H1 (cell line): ENCODE data around the gene LMTK2. TPM values are rescaled to one million over a fixed set of nuclear protein-coding genes. Genes with fewer than 3 reads are reported as not detected.

Experiments used
- CTCF ChIA-PET: fragments of 300-600 bp; sonication (Branson Sonifier 250); formaldehyde crosslinking; loops from one replicate; lab custom pipeline; 2021; ENCODE audit not compliant: partially characterized antibody; lab: Charles Lee
- POLR2A ChIA-PET: fragments of 300-600 bp; sonication (Branson Sonifier 250); formaldehyde crosslinking; loops from one replicate; lab custom pipeline; 2021; ENCODE audit warnings: inconsistent platforms; ENCODE audit not compliant: partially characterized antibody; lab: Charles Lee
- DNase-seq, 2 experiments: peaks; one replicate each; pipeline versions ENCODE4 v3.0.0 to v3.0.0-alpha.2; 2010 to 2022; ENCODE audit warnings: low spot score in 2 of 2, low read depth in 1 of 2, mixed read lengths in 1 of 2
- FAIRE-seq: peaks from 2 replicates; lab custom pipeline; 2011; peaks lifted over from hg19 to GRCh38; lab: Jason Lieb, UNC
- H2AFZ ChIP-seq: 2 replicates; pipeline ENCODE4 v1.8.1; 2012; ENCODE audit warnings: low read length, inconsistent platforms
- H2AK5ac ChIP-seq: 2 replicates; pipeline ENCODE4 v1.6.1; 2013; ENCODE audit warnings: low read depth, low read length
- H2BK120ac ChIP-seq: replicated peaks from 2 replicates; pipeline ENCODE3; 2013; ENCODE audit warnings: low read depth, low read length, inconsistent platforms
- H2BK12ac ChIP-seq: 2 replicates; pipeline ENCODE4 v1.6.1; 2013; ENCODE audit warnings: low read depth, low read length
- H2BK15ac ChIP-seq: 2 replicates; pipeline ENCODE4 v1.6.1; 2013; ENCODE audit warnings: low read length
- H2BK20ac ChIP-seq: 2 replicates; pipeline ENCODE4 v1.6.1; 2013; ENCODE audit warnings: low read length
- H2BK5ac ChIP-seq: 2 replicates; pipeline ENCODE4 v1.6.1; 2013; ENCODE audit warnings: low read depth, low read length
- H3K14ac ChIP-seq: 2 replicates; pipeline ENCODE4 v1.6.1; 2013; ENCODE audit warnings: inconsistent platforms; ENCODE audit not compliant: insufficient read length
- H3K18ac ChIP-seq: 2 replicates; pipeline ENCODE4 v1.6.1; 2013; ENCODE audit warnings: low read length; ENCODE audit errors: extremely low read depth
- H3K23ac ChIP-seq: 2 replicates; pipeline ENCODE4 v1.6.1; 2013; ENCODE audit warnings: inconsistent platforms; ENCODE audit not compliant: insufficient read length
- H3K23me2 ChIP-seq: 2 replicates; pipeline ENCODE4 v1.6.1; 2013; ENCODE audit warnings: low read depth, low read length
- H3K27ac ChIP-seq: 2 replicates; pipeline ENCODE4 v1.6.1; 2011; ENCODE audit warnings: low read depth, low read length, inconsistent platforms
- H3K27me3 ChIP-seq, 4 experiments: replicated peaks in 1 of 4; 1 replicate in 1 of 4; 2 replicates in 3 of 4; pipeline versions ENCODE4 v1.6.1 to v1.8.1; 2011 to 2013; ENCODE audit warnings: low read length in 3 of 4, mild to moderate bottlenecking in 3 of 4, inconsistent platforms in 2 of 4, mixed read lengths in 2 of 4, moderate library complexity in 1 of 4; ENCODE audit not compliant: control insufficient read depth in 3 of 4, insufficient read depth in 3 of 4; ENCODE audit errors: extremely low read depth in 1 of 4
- H3K36me3 ChIP-seq, 4 experiments: 2 replicates each; pipeline versions ENCODE4 v1.6.1 to v1.8.1; 2011 to 2013; ENCODE audit warnings: mild to moderate bottlenecking in 4 of 4, low read length in 3 of 4, moderate library complexity in 2 of 4, control low read depth in 1 of 4, inconsistent platforms in 1 of 4; ENCODE audit not compliant: insufficient read depth in 4 of 4, control insufficient read depth in 2 of 4
- H3K4ac ChIP-seq: replicated peaks from 2 replicates; pipeline ENCODE3; 2013; ENCODE audit warnings: low read length, low read depth, mixed read lengths, inconsistent platforms; ENCODE audit not compliant: insufficient read length
- H3K4me1 ChIP-seq, 4 experiments: replicated peaks in 1 of 4; 1 replicate in 1 of 4; 2 replicates in 3 of 4; pipeline versions ENCODE4 v1.6.1 to v1.8.1; 2011 to 2013; ENCODE audit warnings: low read length in 3 of 4, inconsistent platforms in 2 of 4, mixed read lengths in 1 of 4; ENCODE audit not compliant: insufficient read depth in 4 of 4, control insufficient read depth in 3 of 4
- H3K4me2 ChIP-seq, 2 experiments: 2 replicates each; pipeline versions ENCODE4 v1.6.1 to v1.8.1; 2011 to 2013; ENCODE audit warnings: low read depth in 2 of 2, low read length in 2 of 2, control low read depth in 1 of 2, inconsistent platforms in 1 of 2, mild to moderate bottlenecking in 1 of 2; ENCODE audit not compliant: insufficient read depth in 1 of 2
- H3K4me3 ChIP-seq, 4 experiments: fragments of 200-600, 300-600 bp in 1 of 4; sonication (generic), shearing (Covaris generic), sonication (Bioruptor Twin) in 1 of 4; 2 replicates each; pipeline versions ENCODE4 v1.5.1 to v1.8.1; 2011 to 2016; ENCODE audit warnings: low read length in 4 of 4, low read depth in 3 of 4, control low read depth in 2 of 4, inconsistent platforms in 2 of 4, mild to moderate bottlenecking in 2 of 4, mixed read lengths in 1 of 4, moderate library complexity in 1 of 4; ENCODE audit not compliant: insufficient read depth in 2 of 4; ENCODE audit errors: extremely low read depth in 1 of 4
- H3K56ac ChIP-seq: replicated peaks from 2 replicates; pipeline ENCODE3; 2013; ENCODE audit warnings: low read depth, mild to moderate bottlenecking, mixed read lengths, low read length, inconsistent platforms; ENCODE audit not compliant: insufficient read length
- H3K79me1 ChIP-seq: 2 replicates; pipeline ENCODE4 v1.6.1; 2013; ENCODE audit warnings: low read depth, low read length, control low read depth
- H3K79me2 ChIP-seq, 2 experiments: 2 replicates each; pipeline versions ENCODE4 v1.6.1 to v1.8.1; 2012 to 2013; ENCODE audit warnings: low read length in 2 of 2, mild to moderate bottlenecking in 2 of 2, inconsistent platforms in 1 of 2; ENCODE audit not compliant: insufficient read depth in 2 of 2, control insufficient read depth in 1 of 2
- H3K9ac ChIP-seq, 4 experiments: replicated peaks in 1 of 4; 1 replicate in 1 of 4; 2 replicates in 3 of 4; pipeline versions ENCODE4 v1.6.1 to v1.8.1; 2011 to 2013; ENCODE audit warnings: low read depth in 3 of 4, low read length in 3 of 4, control low read depth in 2 of 4, mild to moderate bottlenecking in 2 of 4, moderate library complexity in 2 of 4, inconsistent platforms in 1 of 4; ENCODE audit errors: extremely low read depth in 1 of 4
- H3K9me3 ChIP-seq, 2 experiments: 2 replicates each; pipeline versions ENCODE4 v1.6.1 to v1.8.1; 2012 to 2013; ENCODE audit warnings: mild to moderate bottlenecking in 2 of 2, moderate library complexity in 2 of 2, control low read depth in 1 of 2, inconsistent platforms in 1 of 2, low read depth in 1 of 2, low read length in 1 of 2, mixed read lengths in 1 of 2; ENCODE audit not compliant: insufficient read depth in 2 of 2
- H4K20me1 ChIP-seq, 2 experiments: replicated peaks in 1 of 2; 2 replicates each; pipeline versions ENCODE3 to v1.8.1; 2011 to 2013; ENCODE audit warnings: inconsistent platforms in 2 of 2, low read length in 2 of 2, mild to moderate bottlenecking in 1 of 2; ENCODE audit not compliant: insufficient read depth in 2 of 2, control insufficient read depth in 1 of 2
- H4K5ac ChIP-seq: 2 replicates; pipeline ENCODE4 v1.6.1; 2013; ENCODE audit warnings: low read length, low read depth, mixed read lengths, inconsistent platforms; ENCODE audit not compliant: insufficient read length
- H4K8ac ChIP-seq: 2 replicates; pipeline ENCODE4 v1.8.0; 2013; ENCODE audit warnings: mild to moderate bottlenecking, moderate library complexity, low read length, inconsistent platforms; ENCODE audit not compliant: insufficient read depth; ENCODE audit errors: extremely low read depth
- H4K91ac ChIP-seq: replicated peaks from 2 replicates; pipeline ENCODE3; 2013; ENCODE audit warnings: low read length, mixed read lengths, inconsistent platforms; ENCODE audit not compliant: insufficient read length
- CTBP2 ChIP-seq: IDR thresholded peaks from 2 replicates; pipeline ENCODE4 v1.7.0; 2011; ENCODE audit warnings: borderline replicate concordance, mild to moderate bottlenecking, moderate library complexity, mixed read lengths, low read length; ENCODE audit not compliant: insufficient read depth, insufficient read length
- TBP ChIP-seq: IDR thresholded peaks from 2 replicates; pipeline ENCODE4 v1.6.1; 2011; ENCODE audit warnings: low read depth, low read length, improper control_type of control experiment
- USF2 ChIP-seq: IDR thresholded peaks from 2 replicates; pipeline ENCODE4 v1.6.1; 2011; ENCODE audit warnings: low read length, improper control_type of control experiment
- WGBS, 2 experiments: shearing (Covaris generic) in 1 of 2; methylation state at CpG; one replicate each; pipeline versions ENCODE4 v1.1.6 to v1.1.7; 2013 to 2015; ENCODE audit warnings: low lambda C conversion rate in 2 of 2, mixed read lengths in 2 of 2, inconsistent platforms in 1 of 2, low coverage in 1 of 2, missing lambda C conversion rate in 1 of 2; ENCODE audit not compliant: insufficient replicate concordance in 2 of 2, insufficient coverage in 1 of 2, insufficient read length in 1 of 2; ENCODE audit errors: extremely low coverage in 1 of 2, missing lambda C conversion rate in 1 of 2; 5-methylcytosine and 5-hydroxymethylcytosine counted together
- polyA plus RNA-seq, 7 experiments: library from polyadenylated mRNA; depleted of rRNA in 3 of 7; stranded (reverse) in 5 of 7; unstranded in 2 of 7; fragments of >200 nt in 5 of 7; fragments of 200-250 nt in 2 of 7; gene quantifications; 1 replicate in 5 of 7; 2 replicates in 1 of 7; 4 replicates in 1 of 7; pipeline versions ENCODE4 v1.2.1 to v1.2.3, GENCODE V29; 2011 to 2013; ENCODE audit warnings: missing spikeins in 2 of 7, mixed read lengths in 2 of 7
- total RNA-seq: library from RNA; stranded (reverse); fragmentation: NEBNext Ultra II Directional; extraction: Animal tissue kit (Norgen Biotek cat#: 25700); gene quantifications from 2 replicates; pipeline ENCODE4 v1.2.1, GENCODE V29; 2021
- TF ChIP-seq, protein P1 (sequence below): IDR thresholded peaks from 2 replicates; pipeline ENCODE4 v1.6.1; 2012; ENCODE audit warnings: low read length, inconsistent platforms
- TF ChIP-seq, protein P2 (sequence below): IDR thresholded peaks from 2 replicates; pipeline ENCODE4 v1.6.1; 2012; ENCODE audit warnings: inconsistent platforms

The LMTK2 gene
- total and polyA plus RNA-seq, 2 of the 8 experiments (the other 6 are each of a cell fraction or from before 2014, with no cell fraction given), result 9.7 to 30.7 TPM

GRCh38 chr7:98171449-98171848, 64.8 kb downstream of the LMTK2 start:
- H2BK15ac ChIP-seq, result no peak overlapping the region
- no peak overlapping the region for H4K91ac ChIP-seq
- no peak overlapping the region for H3K27ac ChIP-seq
- H2AFZ ChIP-seq, result no peak overlapping the region
- DNase-seq (no peak), FAIRE-seq (no peak)
- 0 out of 4 replicates have a peak, but pooled peaks cover 0 to 3% of the 10 kb centered on the region in 2 experiments for H3K79me2 ChIP-seq
- H3K23me2 ChIP-seq, result no peaks in the 10 kb centered on the region
- H2BK5ac ChIP-seq, result no peak overlapping the region
- H3K9ac ChIP-seq, result no peak overlapping the region
- no peak overlapping the region for H3K4me3 ChIP-seq
- no peak overlapping the region for H2AK5ac ChIP-seq
- no peak overlapping the region for H2BK12ac ChIP-seq
- peaks cover 0 to 22% (median 3%) of the 10 kb centered on the region in 4 experiments; a peak in 6 of 8 replicates for H3K36me3 ChIP-seq
- peaks cover 3 to 11% of the 10 kb centered on the region in 2 experiments for H4K20me1 ChIP-seq
- no peak overlapping the region for H3K4ac ChIP-seq
- no peak overlapping the region for H2BK120ac ChIP-seq
- no peak overlapping the region for H3K56ac ChIP-seq
- WGBS, 2 experiments, result 93% methylated on average over 24 of the region's 24 CpGs; no CpG with 5 or more reads in 1 of the 2 experiments
- no peaks in the 10 kb centered on the region; the same call in none of the 2 replicates for H3K79me1 ChIP-seq
- H3K23ac ChIP-seq, result no peak overlapping the region
- H3K9me3 ChIP-seq, result no peaks in the 10 kb centered on the region
- H3K18ac ChIP-seq, result no peak overlapping the region
- no peaks in the 10 kb centered on the region for H3K27me3 ChIP-seq
- H4K8ac ChIP-seq, result no peak overlapping the region
- no peak overlapping the region for H3K14ac ChIP-seq
- TF ChIP-seq, protein P1, sequence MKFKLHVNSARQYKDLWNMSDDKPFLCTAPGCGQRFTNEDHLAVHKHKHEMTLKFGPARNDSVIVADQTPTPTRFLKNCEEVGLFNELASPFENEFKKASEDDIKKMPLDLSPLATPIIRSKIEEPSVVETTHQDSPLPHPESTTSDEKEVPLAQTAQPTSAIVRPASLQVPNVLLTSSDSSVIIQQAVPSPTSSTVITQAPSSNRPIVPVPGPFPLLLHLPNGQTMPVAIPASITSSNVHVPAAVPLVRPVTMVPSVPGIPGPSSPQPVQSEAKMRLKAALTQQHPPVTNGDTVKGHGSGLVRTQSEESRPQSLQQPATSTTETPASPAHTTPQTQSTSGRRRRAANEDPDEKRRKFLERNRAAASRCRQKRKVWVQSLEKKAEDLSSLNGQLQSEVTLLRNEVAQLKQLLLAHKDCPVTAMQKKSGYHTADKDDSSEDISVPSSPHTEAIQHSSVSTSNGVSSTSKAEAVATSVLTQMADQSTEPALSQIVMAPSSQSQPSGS, result no peak
- TF ChIP-seq CTBP2 (no peak), TBP (no peak), USF2 (no peak)
- TF ChIP-seq, protein P2, sequence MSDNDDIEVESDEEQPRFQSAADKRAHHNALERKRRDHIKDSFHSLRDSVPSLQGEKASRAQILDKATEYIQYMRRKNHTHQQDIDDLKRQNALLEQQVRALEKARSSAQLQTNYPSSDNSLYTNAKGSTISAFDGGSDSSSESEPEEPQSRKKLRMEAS, result no peak
- H3K4me1 ChIP-seq, result no peaks in the 10 kb centered on the region; a peak in 1 of 7 replicates
- no peak overlapping the region for H4K5ac ChIP-seq
- H3K4me2 ChIP-seq, result no peak overlapping the region
- no peak overlapping the region for H2BK20ac ChIP-seq
- POLR2A ChIA-PET, result no interaction called here
- CTCF ChIA-PET, result interaction anchor here (0.5 to 15.9 kb wide), 5 partner anchors 8 to 153 kb away, joined by 3 to 476 read pairs (median 75); partner anchors contain the start of gene LMTK2
